ENCODE measurements around the gene SMIM15.

GRCh38 chr5:61177070-61177469 is 14.8 kb upstream of the SMIM15 start:
- no peak for TF ChIP-seq CTCF (IDR thresholded peaks at IDR 0.05)
- no peak for TF ChIP-seq POLR2A (IDR thresholded peaks at IDR 0.05)

Data from upper lobe of left lung (tissue), 4 donors.